Measurements from ENCODE around the gene USP7. TPM values are rescaled to one million over a fixed set of nuclear protein-coding genes. Genes with fewer than 3 reads are reported as not detected.

The USP7 gene
- total RNA-seq, 1 experiment from 2014 or later, result 228 TPM

GRCh38 chr16:8937803-8938202 is 25.9 kb downstream of the USP7 start:
- H3K4me1 ChIP-seq (ENCODE audit: insufficient read depth, low read length, poor library complexity, severe bottlenecking), result peaks cover 28% of the 10 kb centered on the region
- no peaks in the 10 kb centered on the region for H3K27me3 ChIP-seq (replicated peaks; ENCODE audit: insufficient read depth, low read depth, low read length, poor library complexity)
- intact Hi-C loops (cut with micrococcal nuclease; ENCODE audit: unreplicated experiment), result no loop called here
- no peak overlapping the region for H3K4me3 ChIP-seq (ENCODE audit: low read depth, low read length, poor library complexity, severe bottlenecking)
- no peak for TF ChIP-seq EZH2 (IDR thresholded peaks at IDR 0.05; ENCODE audit: borderline replicate concordance, low read depth, low read length, poor library complexity, severe bottlenecking)
- TF ChIP-seq CTCF (conservative IDR thresholded peaks at IDR 0.05; ENCODE audit: low read depth, low read length), result no peak
- ChIA-PET POLR2A (ENCODE audit: low non-redundant PET) (no interaction called here), CTCF (no interaction called here)
- H3K27ac ChIP-seq (ENCODE audit: low read depth, low read length, poor library complexity, severe bottlenecking), result no peak overlapping the region
- DNase-seq (ENCODE audit: low spot score), result no peak
- no peaks in the 10 kb centered on the region for H3K36me3 ChIP-seq (ENCODE audit: insufficient read depth, low read length, poor library complexity, severe bottlenecking)
- BruUV-seq (replicated peaks), result no TSS peak
- no peaks in the 10 kb centered on the region for H3K9me3 ChIP-seq (ENCODE audit: low read depth, low read length, poor library complexity, severe bottlenecking)

- no peaks in the 10 kb centered on the region for H3K9me3 ChIP-seq (ENCODE audit: low read depth, low read length, poor library complexity, severe bottlenecking)
- DNase-seq (ENCODE audit: low spot score), result peak; percentile 60
- H3K4me1 ChIP-seq (ENCODE audit: insufficient read depth, low read length, poor library complexity, severe bottlenecking), result peaks cover 26% of the 10 kb centered on the region
- no peaks in the 10 kb centered on the region for H3K36me3 ChIP-seq (ENCODE audit: insufficient read depth, low read length, poor library complexity, severe bottlenecking)
- no TSS peak for BruUV-seq (replicated peaks)
- intact Hi-C loops (cut with micrococcal nuclease; ENCODE audit: unreplicated experiment), result no loop called here
- ChIA-PET POLR2A (ENCODE audit: low non-redundant PET) (interaction anchor here (0.5 kb wide), 1 partner anchor 20 kb away, joined by 4 read pairs; no protein-coding TSS in a partner anchor), CTCF (interaction anchor here (0.6 to 1.2 kb wide), 4 partner anchors 56 to 203 kb away, joined by 3 to 7 read pairs (median 4); no protein-coding TSS in a partner anchor)
- TF ChIP-seq CTCF (conservative IDR thresholded peaks at IDR 0.05; ENCODE audit: low read depth, low read length), result peak; percentile 60
- TF ChIP-seq EZH2 (IDR thresholded peaks at IDR 0.05; ENCODE audit: borderline replicate concordance, low read depth, low read length, poor library complexity, severe bottlenecking), result no peak
- H3K4me3 ChIP-seq (ENCODE audit: low read depth, low read length, poor library complexity, severe bottlenecking), result no peak overlapping the region
- no peaks in the 10 kb centered on the region for H3K27me3 ChIP-seq (replicated peaks; ENCODE audit: insufficient read depth, low read depth, low read length, poor library complexity)
- H3K27ac ChIP-seq (ENCODE audit: low read depth, low read length, poor library complexity, severe bottlenecking), result no peak overlapping the region
Measured at GRCh38 chr16:8936421-8936820, 27.3 kb downstream of the USP7 start.

GRCh38 chr16:8935989-8936388 is 27.7 kb downstream of the USP7 start:
- Histone ChIP-seq H3K4me3 (ENCODE audit: low read depth, low read length, poor library complexity, severe bottlenecking) (no peak overlapping the region), H3K27ac (ENCODE audit: low read depth, low read length, poor library complexity, severe bottlenecking) (no peak overlapping the region), H3K27me3 (replicated peaks; ENCODE audit: insufficient read depth, low read depth, low read length, poor library complexity) (no peaks in the 10 kb centered on the region), H3K36me3 (ENCODE audit: insufficient read depth, low read length, poor library complexity, severe bottlenecking) (no peaks in the 10 kb centered on the region), H3K4me1 (ENCODE audit: insufficient read depth, low read length, poor library complexity, severe bottlenecking) (peaks cover 26% of the 10 kb centered on the region), H3K9me3 (ENCODE audit: low read depth, low read length, poor library complexity, severe bottlenecking) (no peaks in the 10 kb centered on the region)
- POLR2A ChIA-PET (ENCODE audit: low non-redundant PET), result no interaction called here
- TF ChIP-seq CTCF (conservative IDR thresholded peaks at IDR 0.05; ENCODE audit: low read depth, low read length), result no peak
- no peak for TF ChIP-seq EZH2 (IDR thresholded peaks at IDR 0.05; ENCODE audit: borderline replicate concordance, low read depth, low read length, poor library complexity, severe bottlenecking)
- CTCF ChIA-PET, result interaction anchor here (0.5 to 1.2 kb wide), 4 partner anchors 17 to 80 kb away, joined by 3 to 7 read pairs (median 6); no protein-coding TSS in a partner anchor
- intact Hi-C loops (cut with micrococcal nuclease; ENCODE audit: unreplicated experiment), result no loop called here
- no peak for DNase-seq (ENCODE audit: low spot score)
- BruUV-seq (replicated peaks), result no TSS peak
